ENCODE measurements around the gene FAM170A.

- TF ChIP-seq HDAC2 (IDR thresholded peaks at IDR 0.05) (no peak), CHD1 (IDR thresholded peaks at IDR 0.05; ENCODE audit: low read length) (no peak), NFIX (CRISPR knock-in tag; IDR thresholded peaks at IDR 0.05; ENCODE audit: low read depth) (no peak), GATA2 (CRISPR knock-in tag; IDR thresholded peaks at IDR 0.05) (no peak), KAT2B (IDR thresholded peaks at IDR 0.05; ENCODE audit: low read depth, low read length) (no peak)
Observed at GRCh38 chr5:119680080-119680479, 50.7 kb downstream of the FAM170A start.

Measured in K562 (cell line).